Measurements from ENCODE around the gene PAX8.

The PAX8 gene

DNA sequence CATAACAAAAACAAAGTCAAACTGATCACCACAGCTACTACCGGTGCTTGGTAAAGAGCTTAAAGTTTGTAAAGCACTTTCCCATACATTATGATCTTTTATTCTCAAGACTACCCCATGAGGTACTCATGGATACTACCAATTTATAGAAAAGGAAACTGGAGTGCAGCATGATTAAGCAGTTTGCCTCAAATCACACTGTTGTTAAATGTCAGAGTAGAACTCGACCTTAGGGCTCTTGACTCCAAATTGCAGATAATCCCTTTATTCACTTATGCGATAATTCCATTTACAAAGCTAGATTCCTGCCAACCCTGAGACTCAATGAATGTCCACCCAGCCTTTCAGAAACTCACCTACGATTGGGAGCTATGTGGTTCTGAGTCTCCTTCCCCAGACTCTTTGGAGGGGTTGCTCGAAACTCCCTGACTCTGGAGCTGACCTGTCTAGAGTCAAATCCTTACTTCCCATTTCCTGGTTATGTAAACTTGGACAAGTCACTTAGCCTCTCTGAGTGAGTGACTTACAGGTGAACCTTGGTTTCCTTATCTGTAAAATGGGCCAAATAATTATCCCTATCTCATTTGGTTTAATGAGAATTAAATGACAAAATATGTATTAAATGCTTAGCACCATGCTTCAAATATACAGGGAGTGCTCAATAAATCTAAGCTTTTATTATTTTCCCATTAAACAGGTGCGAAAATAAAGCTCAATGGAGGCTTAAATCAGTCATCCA, 57.6 kb downstream of the PAX8 start:
- no peak for TF ChIP-seq CTCF (IDR thresholded peaks at IDR 0.05; ENCODE audit: insufficient read depth, low read length, poor library complexity, severe bottlenecking)
- no peak for DNase-seq (ENCODE audit: extremely low read depth, insufficient read length)
- Histone ChIP-seq H3K4me3 (replicated peaks; ENCODE audit: low read depth, low read length) (no peak overlapping the region), H3K27me3 (replicated peaks; ENCODE audit: control insufficient read depth, insufficient read depth, low read length) (no peaks in the 10 kb centered on the region; the same call in 1 of the 2 replicates), H3K36me3 (ENCODE audit: control insufficient read depth, insufficient read depth, low read length) (no peaks in the 10 kb centered on the region)

- Histone ChIP-seq H3K27me3 (replicated peaks; ENCODE audit: control insufficient read depth, insufficient read depth, low read length) (no peaks in the 10 kb centered on the region; the same call in 1 of the 2 replicates), H3K36me3 (ENCODE audit: control insufficient read depth, insufficient read depth, low read length) (no peaks in the 10 kb centered on the region), H3K4me3 (replicated peaks; ENCODE audit: low read depth, low read length) (no peak overlapping the region)
- no peak for TF ChIP-seq CTCF (IDR thresholded peaks at IDR 0.05; ENCODE audit: insufficient read depth, low read length, poor library complexity, severe bottlenecking)
- DNase-seq (ENCODE audit: extremely low read depth, insufficient read length): no peak
These were observed 58.7 kb downstream of the PAX8 start for GRCh38 chr2:113219889-113220641.

DNA sequence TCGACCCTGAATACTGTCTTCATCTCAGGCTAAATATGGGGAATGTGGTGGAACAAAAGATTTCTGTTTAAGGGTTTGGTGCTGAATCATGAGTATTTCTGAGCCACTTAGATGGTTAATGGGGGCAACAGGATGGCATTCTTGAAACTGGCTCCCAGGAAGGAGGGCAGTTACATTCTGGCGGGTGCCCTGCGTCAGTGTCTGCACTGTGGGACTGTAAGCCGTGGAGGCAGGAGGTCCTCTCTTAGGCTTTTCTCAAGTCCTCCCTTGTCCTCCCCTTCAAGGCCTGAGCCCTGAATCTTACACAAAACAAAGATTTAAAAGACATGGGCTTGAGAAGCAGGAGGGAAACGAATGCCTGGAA, 59.2 kb downstream of the PAX8 start:
- Histone ChIP-seq H3K36me3 (ENCODE audit: control insufficient read depth, insufficient read depth, low read length) (no peaks in the 10 kb centered on the region), H3K27me3 (replicated peaks; ENCODE audit: control insufficient read depth, insufficient read depth, low read length) (no peaks in the 10 kb centered on the region; the same call in 1 of the 2 replicates), H3K4me3 (replicated peaks; ENCODE audit: low read depth, low read length) (no peak overlapping the region)
- DNase-seq (ENCODE audit: extremely low read depth, insufficient read length): no peak
- TF ChIP-seq CTCF (IDR thresholded peaks at IDR 0.05; ENCODE audit: insufficient read depth, low read length, poor library complexity, severe bottlenecking): no peak

DNA sequence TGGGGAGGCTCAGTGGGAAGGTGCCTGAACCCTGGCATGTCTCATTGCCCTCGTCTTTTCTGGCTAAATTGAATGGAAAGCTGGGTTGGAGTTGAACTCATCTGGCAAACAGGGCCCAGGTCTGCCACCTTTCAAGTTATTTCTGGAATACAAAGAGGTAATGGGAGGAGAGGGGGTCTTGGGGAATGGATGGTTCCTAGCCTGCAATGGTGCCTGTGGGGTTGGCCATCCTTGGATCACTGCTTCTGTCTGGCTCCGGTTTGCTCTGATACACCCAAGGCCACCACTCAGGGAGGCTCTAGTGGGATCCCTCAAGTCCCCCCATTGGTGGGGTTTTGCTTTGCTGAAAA, 59.7 kb downstream of the PAX8 start:
- Histone ChIP-seq H3K4me3 (replicated peaks; ENCODE audit: low read depth, low read length) (no peak overlapping the region), H3K36me3 (ENCODE audit: control insufficient read depth, insufficient read depth, low read length) (no peaks in the 10 kb centered on the region), H3K27me3 (replicated peaks; ENCODE audit: control insufficient read depth, insufficient read depth, low read length) (no peaks in the 10 kb centered on the region; the same call in 1 of the 2 replicates)
- no peak for TF ChIP-seq CTCF (IDR thresholded peaks at IDR 0.05; ENCODE audit: insufficient read depth, low read length, poor library complexity, severe bottlenecking)
- no peak for DNase-seq (ENCODE audit: extremely low read depth, insufficient read length)

- Histone ChIP-seq H3K4me3 (replicated peaks; ENCODE audit: low read depth, low read length) (no peak overlapping the region), H3K27me3 (replicated peaks; ENCODE audit: control insufficient read depth, insufficient read depth, low read length) (no peaks in the 10 kb centered on the region; the same call in 1 of the 2 replicates), H3K36me3 (ENCODE audit: control insufficient read depth, insufficient read depth, low read length) (no peaks in the 10 kb centered on the region)
- no peak for DNase-seq (ENCODE audit: extremely low read depth, insufficient read length)
- TF ChIP-seq CTCF (IDR thresholded peaks at IDR 0.05; ENCODE audit: insufficient read depth, low read length, poor library complexity, severe bottlenecking): no peak
These were observed 60.2 kb downstream of the PAX8 start for GRCh38 chr2:113218283-113219091.
